Measurements from ENCODE around the gene B4GALT6. TPM values are rescaled to one million over a fixed set of nuclear protein-coding genes. Genes with fewer than 3 reads are reported as not detected.

Gene B4GALT6
- total and polyA plus RNA-seq, 2 of the 4 experiments (the other 2 are of a cell fraction), result 1.1 to 3.9 TPM

- Histone ChIP-seq H2AK5ac (ENCODE audit: low read depth, low read length) (no peak overlapping the region), H2BK20ac (ENCODE audit: low read depth, low read length) (no peak overlapping the region), H4K5ac (ENCODE audit: low read depth, low read length) (no peak overlapping the region), H3K79me1 (ENCODE audit: low read depth in 1 of 2, low read length in 2 of 2) (no peaks in the 10 kb centered on the region), H2BK5ac (ENCODE audit: low read depth, low read length, poor library complexity, severe bottlenecking) (no peak overlapping the region), H4K91ac (ENCODE audit: insufficient read depth, low read depth, low read length) (no peak overlapping the region), H3K4ac (ENCODE audit: low read depth, low read length) (no peak overlapping the region), H3K18ac (ENCODE audit: low read depth, low read length) (no peak overlapping the region), H2AFZ (replicated peaks; ENCODE audit: low read length, poor library complexity) (no peak overlapping the region), H2AK9ac (replicated peaks; ENCODE audit: low read depth, low read length, poor library complexity) (no peak overlapping the region), H3K9me1 (ENCODE audit: insufficient read depth, low read length) (no peaks in the 10 kb centered on the region), H3K4me3 (ENCODE audit: insufficient read depth, low read depth, low read length) (no peak overlapping the region), H4K8ac (ENCODE audit: low read depth in 2 of 2, low read length in 2 of 2) (no peak overlapping the region), H2BK15ac (ENCODE audit: low read depth, low read length) (no peak overlapping the region), H2BK120ac (ENCODE audit: low read depth, low read length) (no peak overlapping the region), H3K9me3 (ENCODE audit: control insufficient read depth, insufficient read depth, low read length) (no peaks in the 10 kb centered on the region), H3K36me3 (ENCODE audit: control insufficient read depth, insufficient read depth, low read length) (no peaks in the 10 kb centered on the region), H3K4me2 (ENCODE audit: low read depth, low read length) (no peak overlapping the region), H3K23ac (ENCODE audit: low read depth, low read length) (no peak overlapping the region), H3K27ac (ENCODE audit: insufficient read depth, low read length) (no peak overlapping the region), H3K27me3 (ENCODE audit: control insufficient read depth, insufficient read depth, low read length) (no peaks in the 10 kb centered on the region), H3K56ac (ENCODE audit: extremely low read depth, insufficient read depth, low read length) (no peak overlapping the region), H3K4me1 (ENCODE audit: control insufficient read depth, insufficient read depth, low read length) (no peaks in the 10 kb centered on the region), H3K9ac (ENCODE audit: low read depth, low read length) (no peak overlapping the region), H4K20me1 (ENCODE audit: insufficient read depth, low read length) (no peaks in the 10 kb centered on the region), H3K14ac (replicated peaks; ENCODE audit: low read depth, low read length) (no peak overlapping the region)
- intact Hi-C loops (cut with micrococcal nuclease), result loop anchor here (5.0 kb wide), 1 partner anchor 46 kb away; no protein-coding TSS in a partner anchor
- TF ChIP-seq RAD21 (IDR thresholded peaks at IDR 0.05; ENCODE audit: low read length), result no peak
- TF ChIP-seq ELK1 (IDR thresholded peaks at IDR 0.05; ENCODE audit: borderline replicate concordance, low read depth, low read length), result no peak
- no peak for TF ChIP-seq MXI1 (IDR thresholded peaks at IDR 0.05; ENCODE audit: borderline replicate concordance, low read depth, low read length)
- TF ChIP-seq NFE2L2 (IDR thresholded peaks at IDR 0.05; ENCODE audit: low read depth, low read length), result no peak
- TF ChIP-seq CHD1 (IDR thresholded peaks at IDR 0.05; ENCODE audit: low read depth, low read length), result no peak
- no peak for TF ChIP-seq BHLHE40 (IDR thresholded peaks at IDR 0.05; ENCODE audit: low read depth, low read length)
- TF ChIP-seq RFX5 (IDR thresholded peaks at IDR 0.05; ENCODE audit: low read depth, low read length), result no peak
- no peak for TF ChIP-seq MAFK (IDR thresholded peaks at IDR 0.05; ENCODE audit: low read depth, low read length)
- TF ChIP-seq CTCF (conservative IDR thresholded peaks at IDR 0.05; ENCODE audit: low read depth, low read length), result no peak
- no peak for TF ChIP-seq RCOR1 (IDR thresholded peaks at IDR 0.05; ENCODE audit: insufficient replicate concordance, low read length)
- no peak for TF ChIP-seq MAZ (IDR thresholded peaks at IDR 0.05; ENCODE audit: borderline replicate concordance, low read depth, low read length)
- no peak for TF ChIP-seq CEBPB (IDR thresholded peaks at IDR 0.05; ENCODE audit: low read depth, low read length)
- no peak for TF ChIP-seq POLR2A (IDR thresholded peaks at IDR 0.05; ENCODE audit: low read depth, low read length)
- TF ChIP-seq FOS (IDR thresholded peaks at IDR 0.05; ENCODE audit: low read depth, low read length), result no peak
- TF ChIP-seq USF2 (IDR thresholded peaks at IDR 0.05; ENCODE audit: low read depth, low read length), result no peak
- TF ChIP-seq SMC3 (IDR thresholded peaks at IDR 0.05; ENCODE audit: low read depth, low read length), result no peak
- dilution Hi-C loops (cut with HindIII; ENCODE audit: low sequenced_read_pairs, unreplicated experiment), result no loop called here
- ChIA-PET CTCF (interaction anchor here (1.8 kb wide), 1 partner anchor 14 kb away, joined by 6 read pairs; no protein-coding TSS in a partner anchor), POLR2A (ENCODE audit: unreplicated experiment) (no interaction called here)
- DNase-seq (no peak), ATAC-seq (ENCODE audit: low read depth) (no peak)
- in situ Hi-C loops (cut with MboI; ENCODE audit: low sequenced_read_pairs), result no loop called here
- BruUV-seq (replicated peaks), result no TSS peak
These were observed 23.4 kb upstream of the B4GALT6 start for GRCh38 chr18:31707815-31708214.
